ENCODE results near the gene CREB3.
A peak's percentile ranks its signal among the peaks of the same experiment; 100 is the strongest.

- TF ChIP-seq, protein P1, sequence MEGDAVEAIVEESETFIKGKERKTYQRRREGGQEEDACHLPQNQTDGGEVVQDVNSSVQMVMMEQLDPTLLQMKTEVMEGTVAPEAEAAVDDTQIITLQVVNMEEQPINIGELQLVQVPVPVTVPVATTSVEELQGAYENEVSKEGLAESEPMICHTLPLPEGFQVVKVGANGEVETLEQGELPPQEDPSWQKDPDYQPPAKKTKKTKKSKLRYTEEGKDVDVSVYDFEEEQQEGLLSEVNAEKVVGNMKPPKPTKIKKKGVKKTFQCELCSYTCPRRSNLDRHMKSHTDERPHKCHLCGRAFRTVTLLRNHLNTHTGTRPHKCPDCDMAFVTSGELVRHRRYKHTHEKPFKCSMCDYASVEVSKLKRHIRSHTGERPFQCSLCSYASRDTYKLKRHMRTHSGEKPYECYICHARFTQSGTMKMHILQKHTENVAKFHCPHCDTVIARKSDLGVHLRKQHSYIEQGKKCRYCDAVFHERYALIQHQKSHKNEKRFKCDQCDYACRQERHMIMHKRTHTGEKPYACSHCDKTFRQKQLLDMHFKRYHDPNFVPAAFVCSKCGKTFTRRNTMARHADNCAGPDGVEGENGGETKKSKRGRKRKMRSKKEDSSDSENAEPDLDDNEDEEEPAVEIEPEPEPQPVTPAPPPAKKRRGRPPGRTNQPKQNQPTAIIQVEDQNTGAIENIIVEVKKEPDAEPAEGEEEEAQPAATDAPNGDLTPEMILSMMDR (IDR thresholded peaks at IDR 0.05), result peak; percentile 54 to 82 (median 67)
- no peak for TF ChIP-seq POLR2A (IDR thresholded peaks at IDR 0.05)
These were observed 3.8 kb downstream of the CREB3 start for GRCh38 chr9:35736201-35736633.
